Thyroid gland (tissue), 4 donors: ENCODE results near the gene KIF25. TPM values are rescaled to one million over a fixed set of nuclear protein-coding genes. Genes with fewer than 3 reads are reported as not detected.

Experiments used
- DNase-seq, 2 donors: peaks; one replicate each; pipeline ENCODE4 v3.0.0-alpha.2; 2019
- H3K27ac ChIP-seq, 3 donors: fragments of 200-600 bp; sonication (generic); 1 replicate in 2 of 3; 2 replicates in 1 of 3; pipeline ENCODE4 v1.5.1; 2016 to 2019; ENCODE audit warnings: mild to moderate bottlenecking in 1 of 3, moderate library complexity in 1 of 3
- H3K27me3 ChIP-seq: fragments of 200-600 bp; sonication (generic); one replicate; pipeline ENCODE4 v1.5.1; 2019
- H3K36me3 ChIP-seq, 2 donors: fragments of 200-600 bp; sonication (generic); one replicate each; pipeline ENCODE4 v1.5.1; 2016 to 2019
- H3K4me1 ChIP-seq, 2 donors: fragments of 200-600 bp; sonication (generic); one replicate each; pipeline ENCODE4 v1.5.1; 2017 to 2019
- H3K4me3 ChIP-seq, 3 donors: fragments of 200-600 bp; sonication (generic); replicated peaks in 1 of 3; 1 replicate in 2 of 3; 2 replicates in 1 of 3; pipeline ENCODE4 v1.5.1; 2016; ENCODE audit warnings: mild to moderate bottlenecking in 1 of 3
- H3K9me3 ChIP-seq: fragments of 200-600 bp; sonication (generic); one replicate; pipeline ENCODE4 v1.5.1; 2017
- CTCF ChIP-seq, 6 experiments: fragments of 200-600 bp in 3 of 6; fragments of 450-650 bp in 3 of 6; sonication (generic) in 3 of 6; IDR thresholded peaks; one replicate each; pipeline ENCODE4 v1.5.1; 2016 to 2019; ENCODE audit warnings: antibody characterized with exemption in 6 of 6, mild to moderate bottlenecking in 2 of 6, inconsistent platforms in 1 of 6, moderate library complexity in 1 of 6
- POLR2A ChIP-seq, 2 donors: fragments of 450-650 bp; IDR thresholded peaks; one replicate each; pipeline ENCODE4 v1.6.1; 2017; ENCODE audit warnings: antibody characterized with exemption in 2 of 2, mild to moderate bottlenecking in 2 of 2, moderate library complexity in 1 of 2
- WGBS, 2 donors: methylation state at CpG; one replicate each; pipeline ENCODE4 v1.1.5; 2017; 5-methylcytosine and 5-hydroxymethylcytosine counted together
- intact Hi-C: fragments of 100-400 bp; cut with DNase I; formaldehyde crosslinking; loops from one replicate; pipeline ENCODE4 v1.15.1; 2023
- total RNA-seq, 4 donors: library from RNA; depleted of rRNA; stranded (reverse); fragments of >200 nt; gene quantifications; one replicate each; pipeline ENCODE4 v1.2.3, GENCODE V29; 2016

KIF25 gene
- total RNA-seq, 4 donors from 2014 or later = not detected

GRCh38 chr6:168039301-168039700 is 41.8 kb downstream of the KIF25 start:
- Histone ChIP-seq H3K9me3 (no peaks in the 10 kb centered on the region), H3K27me3 (no peaks in the 10 kb centered on the region), H3K27ac (no peak overlapping the region), H3K4me1 (no peaks in the 10 kb centered on the region), H3K36me3 (no peaks in the 10 kb centered on the region), H3K4me3 (no peak overlapping the region)
- intact Hi-C loops = no loop called here
- TF ChIP-seq POLR2A (IDR thresholded peaks at IDR 0.05) (no peak), CTCF (IDR thresholded peaks at IDR 0.05) (no peak)
- DNase-seq = no peak
- WGBS, 2 donors = 97 to 98% methylated on average over 3 to 4 of the region's 4 CpGs

GRCh38 chr6:168039849-168040248 is 42.4 kb downstream of the KIF25 start:
- Histone ChIP-seq H3K9me3 (no peaks in the 10 kb centered on the region), H3K36me3 (no peaks in the 10 kb centered on the region), H3K4me3 (no peak overlapping the region), H3K27ac (no peak overlapping the region), H3K27me3 (no peaks in the 10 kb centered on the region), H3K4me1 (no peaks in the 10 kb centered on the region)
- intact Hi-C loops = no loop called here
- DNase-seq = no peak
- WGBS, 2 donors = 88 to 95% methylated on average over 10 to 13 of the region's 13 CpGs
- TF ChIP-seq CTCF (IDR thresholded peaks at IDR 0.05) (no peak), POLR2A (IDR thresholded peaks at IDR 0.05) (no peak)

GRCh38 chr6:168040856-168041496 is 43.5 kb downstream of the KIF25 start:
- Histone ChIP-seq H3K4me1 (peaks cover 0 to 4% of the 10 kb centered on the region in 2 donors), H3K4me3 (no peak overlapping the region), H3K36me3 (no peaks in the 10 kb centered on the region), H3K27ac (no peak overlapping the region), H3K9me3 (no peaks in the 10 kb centered on the region), H3K27me3 (no peaks in the 10 kb centered on the region)
- 92 to 97% methylated on average over 15 of the region's 15 CpGs for WGBS, 2 donors
- DNase-seq = no peak
- TF ChIP-seq POLR2A (IDR thresholded peaks at IDR 0.05) = no peak
- no peak for TF ChIP-seq CTCF (IDR thresholded peaks at IDR 0.05)
- intact Hi-C loops = no loop called here

- H3K36me3 ChIP-seq = no peaks in the 10 kb centered on the region
- no peaks in the 10 kb centered on the region for H3K27me3 ChIP-seq
- H3K4me1 ChIP-seq = peaks cover 0 to 9% of the 10 kb centered on the region in 2 donors
- intact Hi-C loops = no loop called here
- no peak for TF ChIP-seq CTCF (IDR thresholded peaks at IDR 0.05)
- TF ChIP-seq POLR2A (IDR thresholded peaks at IDR 0.05) = no peak
- no peak overlapping the region for H3K27ac ChIP-seq
- DNase-seq = no peak
- no peak overlapping the region for H3K4me3 ChIP-seq
- WGBS, 2 donors = 78 to 95% methylated on average over 15 of the region's 15 CpGs
- H3K9me3 ChIP-seq = no peaks in the 10 kb centered on the region
These were observed 44.5 kb downstream of the KIF25 start for GRCh38 chr6:168041928-168042327.

- Histone ChIP-seq H3K27me3 (no peaks in the 10 kb centered on the region), H3K36me3 (no peaks in the 10 kb centered on the region), H3K9me3 (no peaks in the 10 kb centered on the region), H3K27ac (no peak overlapping the region), H3K4me3 (no peak overlapping the region), H3K4me1 (peaks cover 0 to 9% of the 10 kb centered on the region in 2 donors)
- 94 to 98% methylated on average over 16 to 26 of the region's 29 CpGs for WGBS, 2 donors
- TF ChIP-seq CTCF (IDR thresholded peaks at IDR 0.05) (no peak), POLR2A (IDR thresholded peaks at IDR 0.05) (no peak)
- no peak for DNase-seq
- intact Hi-C loops = no loop called here
These were observed 45.1 kb downstream of the KIF25 start for GRCh38 chr6:168042426-168043192.
